Measurements from ENCODE around the gene PCDH9.
"Not testable (repeated sequence)": the region's sequence is repeated elsewhere in the genome, so short reads cannot be mapped to it uniquely, and the experiment has no call there.

The PCDH9 gene

DNA sequence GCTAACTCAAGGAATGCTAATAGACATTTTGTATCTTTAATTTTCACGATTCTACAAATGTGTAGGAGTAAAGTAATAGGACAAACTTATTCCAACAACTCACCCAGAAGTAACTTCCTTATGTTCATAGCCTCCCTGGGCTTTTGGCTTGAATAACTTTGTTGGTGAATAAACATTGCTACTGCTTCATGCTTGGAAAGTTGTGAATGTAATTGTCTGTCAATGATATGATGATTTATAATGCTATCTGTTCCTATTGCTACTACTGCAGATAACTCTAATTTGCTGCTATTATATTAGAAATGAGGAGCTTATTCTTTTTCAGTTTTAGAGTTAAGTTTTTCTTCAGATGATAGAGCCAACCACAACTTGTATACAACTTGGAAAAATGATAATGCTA lies 307.7 kb downstream of the PCDH9 start:
- FAIRE-seq (no peak), DNase-seq (ENCODE audit: low spot score) (no peak)

DNA sequence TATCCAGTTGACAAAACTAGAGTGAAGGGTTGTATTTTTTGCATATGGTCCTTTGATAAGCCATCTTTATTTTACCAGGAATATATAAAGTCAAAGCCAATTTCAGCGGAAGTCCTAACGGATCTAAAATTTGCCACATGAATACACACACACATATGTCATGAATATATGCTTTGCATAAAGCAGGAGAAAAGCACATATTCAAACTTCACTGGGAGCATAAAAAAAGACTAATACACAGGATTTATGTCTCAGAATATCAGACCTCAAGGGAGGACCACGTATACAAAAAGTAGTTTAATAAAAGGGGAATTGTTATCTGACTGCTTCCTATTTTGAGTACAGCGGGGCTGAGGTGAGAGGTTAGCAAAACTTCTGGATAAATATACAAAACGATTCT lies 308.7 kb downstream of the PCDH9 start:
- no peak for FAIRE-seq

DNA sequence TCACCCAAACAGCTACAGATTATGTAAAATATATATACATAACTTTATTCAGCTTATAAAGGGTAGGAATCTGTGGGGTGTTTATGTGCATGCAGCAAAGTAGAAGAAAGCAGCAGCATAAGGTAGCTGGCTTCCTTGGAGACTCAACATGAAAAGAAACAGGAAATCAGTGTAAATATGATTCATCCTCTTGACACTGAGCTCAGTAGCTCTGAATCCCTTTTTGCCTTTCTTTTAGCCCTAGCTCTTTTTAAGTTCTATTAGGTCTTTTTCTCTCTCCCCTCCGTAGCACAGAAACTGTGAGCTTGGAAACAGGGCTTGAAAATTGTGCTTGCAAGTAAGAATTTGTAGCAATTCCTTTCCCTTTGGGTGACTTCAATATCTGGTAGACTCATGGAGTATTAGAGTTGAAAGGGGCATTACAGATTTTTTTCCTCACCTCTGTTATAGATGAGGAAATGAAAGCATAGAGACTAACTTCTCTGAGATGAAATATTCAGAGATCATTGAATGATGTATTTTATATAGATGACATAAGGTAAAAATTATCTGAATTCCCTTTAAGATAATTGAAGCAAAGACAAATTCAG lies 314.4 kb downstream of the PCDH9 start:
- no peak for FAIRE-seq
- DNase-seq (ENCODE audit: low spot score) = peak; percentile 13

More for the DNA sequence above, 308.7 kb downstream of the PCDH9 start:
- DNase-seq (ENCODE audit: low spot score) = no peak

DNA sequence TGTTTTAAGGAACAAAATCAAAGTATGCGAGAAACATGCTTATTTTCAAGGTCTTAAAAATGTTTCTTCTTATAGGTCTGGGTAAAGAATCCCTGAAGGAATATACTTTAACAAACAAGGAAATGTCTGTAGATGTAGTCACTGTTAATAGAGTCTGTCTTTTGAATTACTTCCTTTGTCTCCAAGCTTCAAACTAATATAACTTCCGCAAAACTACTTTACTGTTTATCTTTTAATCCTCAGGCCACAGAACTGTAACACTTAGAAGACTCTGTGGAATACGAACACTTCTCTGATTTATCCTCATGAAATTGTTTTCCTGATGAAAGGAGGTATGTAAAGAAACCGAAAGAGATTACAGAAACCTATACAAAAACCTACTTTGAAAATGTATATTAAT lies 316.0 kb downstream of the PCDH9 start:
- DNase-seq (ENCODE audit: low spot score) (no peak), FAIRE-seq (no peak)

DNA sequence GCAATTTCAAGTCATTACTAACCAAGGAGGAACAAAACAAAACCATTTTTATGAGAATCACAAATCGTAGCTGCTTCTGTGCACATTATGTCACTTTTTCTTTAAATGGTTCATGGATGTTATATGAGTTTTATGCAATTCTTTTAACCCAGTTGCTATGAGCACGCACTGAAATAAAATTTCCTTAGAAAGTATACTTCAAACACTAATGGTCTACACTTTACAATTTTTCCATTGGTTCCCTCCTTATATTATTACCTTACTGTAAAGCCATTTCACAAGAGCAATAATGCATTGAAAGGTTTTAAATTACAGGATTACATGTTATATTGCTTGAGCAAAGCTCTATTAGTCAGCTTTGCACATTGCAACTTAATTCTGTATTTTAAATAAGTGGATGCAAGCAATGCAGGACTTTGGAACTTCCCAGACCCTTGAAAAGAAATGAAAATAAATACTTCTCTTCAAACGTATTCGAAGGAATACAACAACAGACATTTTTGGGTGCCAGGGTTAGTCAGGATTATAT lies 318.7 kb downstream of the PCDH9 start:
- FAIRE-seq (no peak), DNase-seq (ENCODE audit: low spot score) (no peak)

DNA sequence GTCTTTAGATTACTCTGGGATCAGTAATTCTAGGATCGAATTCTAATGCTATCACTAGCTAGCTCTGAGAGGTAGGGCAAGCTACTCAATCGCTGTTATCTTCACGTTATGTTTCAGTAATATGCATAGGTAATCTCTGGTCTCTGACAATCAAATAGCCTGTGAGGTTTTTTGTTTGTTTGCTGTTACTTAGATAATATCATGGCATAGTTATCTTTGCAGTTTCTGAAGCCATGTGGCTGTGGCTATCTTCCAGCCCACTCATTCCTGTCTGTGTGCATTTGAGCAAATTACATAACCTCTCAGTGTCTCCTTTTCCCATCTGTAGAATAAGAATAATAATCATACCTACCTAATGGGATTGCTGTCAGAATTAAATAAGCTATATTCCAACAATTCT lies 330.2 kb downstream of the PCDH9 start:
- FAIRE-seq = no peak
- DNase-seq (ENCODE audit: low spot score) = no peak

DNA sequence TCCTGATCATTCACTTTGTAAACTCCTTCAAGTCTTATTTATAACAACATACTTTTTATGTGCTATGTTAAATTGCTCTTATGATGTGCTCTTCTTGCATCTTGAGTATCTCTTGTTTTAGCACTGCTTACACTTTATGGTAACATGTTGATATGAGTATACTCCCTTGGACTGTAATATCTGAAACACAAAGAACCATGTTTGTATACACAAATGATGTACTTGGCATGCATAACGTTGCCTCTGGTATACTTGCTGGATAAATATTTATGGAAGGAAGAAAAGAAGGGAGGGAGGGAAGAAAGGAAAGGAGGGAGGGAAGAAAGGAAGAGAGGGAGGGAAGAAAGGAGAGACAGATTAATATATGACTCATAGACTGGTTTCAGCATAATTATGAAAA lies 333.2 kb downstream of the PCDH9 start:
- FAIRE-seq (no peak), DNase-seq (ENCODE audit: low spot score) (no peak)

DNA sequence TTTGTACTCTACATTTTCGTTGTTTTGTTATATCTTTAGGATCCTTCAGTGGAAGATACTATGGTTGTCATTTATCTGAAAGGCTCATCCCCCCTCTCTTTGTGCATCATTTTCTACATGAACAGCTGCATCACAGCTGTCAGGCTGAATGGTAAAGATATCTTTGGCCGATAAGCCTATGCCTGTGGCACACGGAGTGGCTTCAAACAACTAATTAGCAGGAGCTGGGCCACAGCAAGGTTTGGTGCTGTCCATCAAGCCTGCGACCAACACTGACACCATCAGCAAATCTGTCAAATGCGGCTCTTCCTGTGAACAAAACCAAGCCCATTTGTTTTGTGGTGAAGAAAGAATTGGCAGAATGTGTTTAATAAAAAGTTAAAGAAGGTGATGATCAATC lies 334.4 kb downstream of the PCDH9 start:
- no peak for FAIRE-seq
- no peak for DNase-seq (ENCODE audit: low spot score)

DNA sequence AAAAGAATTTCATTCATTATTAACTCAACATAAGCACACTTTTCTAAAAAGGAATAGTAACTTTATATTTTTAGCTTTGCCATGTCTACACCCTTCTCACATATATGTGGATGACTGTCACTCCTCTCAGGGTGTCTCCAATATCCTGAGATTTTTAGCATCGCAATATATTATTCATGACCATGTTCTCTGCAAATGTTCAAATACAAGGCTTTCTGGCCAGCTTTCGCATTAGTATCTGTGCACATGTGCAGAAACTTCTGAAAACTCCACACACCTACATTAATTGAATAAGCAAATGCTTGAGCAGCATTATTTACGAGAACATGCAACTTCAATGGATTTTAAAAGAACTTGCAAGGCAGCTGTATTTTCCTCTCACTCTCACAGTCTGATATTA lies 334.8 kb downstream of the PCDH9 start:
- DNase-seq (ENCODE audit: low spot score) (no peak), FAIRE-seq (no peak)

DNA sequence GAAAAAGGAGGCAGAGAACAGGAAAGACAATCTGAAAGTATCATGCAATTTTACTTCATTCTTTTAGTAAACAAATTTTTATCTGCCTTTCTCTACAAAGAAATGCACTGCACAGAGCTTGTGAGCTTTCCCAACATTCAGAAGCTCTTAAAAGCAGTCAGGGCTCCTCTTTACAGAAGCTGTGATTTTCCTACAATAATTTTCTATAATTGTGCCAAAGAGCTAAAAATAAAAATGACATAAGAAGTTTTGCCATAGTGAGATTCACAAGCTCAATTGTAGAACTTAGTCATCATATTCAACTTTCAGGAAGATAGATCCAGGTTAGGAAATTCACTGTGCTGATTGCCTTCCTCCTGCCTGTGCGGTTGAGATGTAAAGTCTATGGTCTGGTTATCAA lies 341.4 kb downstream of the PCDH9 start:
- DNase-seq (ENCODE audit: low spot score) (no peak), FAIRE-seq (no peak)

DNA sequence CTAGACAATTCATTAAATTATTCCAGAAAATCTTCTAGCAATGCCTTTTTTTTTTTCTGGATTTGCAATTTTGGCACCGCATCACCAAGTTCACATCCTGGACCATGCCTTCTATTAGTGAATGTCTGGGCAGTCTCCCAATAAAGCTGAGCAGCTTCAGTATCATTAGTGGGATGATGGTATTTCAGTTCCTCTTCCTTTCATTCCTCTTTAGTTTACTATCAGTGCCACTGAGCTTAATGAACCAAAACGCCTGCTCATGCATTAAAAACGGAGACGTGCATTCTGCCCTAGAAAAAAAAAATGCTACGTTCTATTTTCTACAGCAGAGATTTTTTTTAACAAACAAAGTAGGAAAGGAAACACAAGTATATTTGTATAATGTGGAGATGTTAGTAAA lies 343.0 kb downstream of the PCDH9 start:
- peak; percentile 84 for FAIRE-seq
- DNase-seq (ENCODE audit: low spot score) = peak; percentile 21

DNA sequence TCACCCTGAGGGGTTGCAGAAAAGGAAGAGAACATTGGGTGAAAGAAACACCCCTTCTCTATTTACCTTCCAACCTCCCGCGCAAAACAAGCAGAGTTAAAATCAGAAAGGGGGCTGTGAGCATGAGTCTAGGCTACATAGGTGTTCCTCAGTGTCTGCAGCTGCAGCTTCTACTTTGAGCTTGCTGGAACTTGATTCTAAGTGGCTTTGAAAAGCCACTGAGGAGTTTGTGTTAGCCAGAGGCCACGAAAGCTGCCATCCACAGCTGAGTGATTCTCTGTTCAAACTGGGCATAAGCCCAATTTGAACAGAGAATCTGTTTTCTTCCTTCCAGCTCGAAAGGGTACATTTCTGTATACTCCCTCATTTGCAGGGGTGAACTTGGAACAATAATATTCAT lies 343.9 kb downstream of the PCDH9 start:
- DNase-seq (ENCODE audit: low spot score) = no peak
- no peak for FAIRE-seq

DNA sequence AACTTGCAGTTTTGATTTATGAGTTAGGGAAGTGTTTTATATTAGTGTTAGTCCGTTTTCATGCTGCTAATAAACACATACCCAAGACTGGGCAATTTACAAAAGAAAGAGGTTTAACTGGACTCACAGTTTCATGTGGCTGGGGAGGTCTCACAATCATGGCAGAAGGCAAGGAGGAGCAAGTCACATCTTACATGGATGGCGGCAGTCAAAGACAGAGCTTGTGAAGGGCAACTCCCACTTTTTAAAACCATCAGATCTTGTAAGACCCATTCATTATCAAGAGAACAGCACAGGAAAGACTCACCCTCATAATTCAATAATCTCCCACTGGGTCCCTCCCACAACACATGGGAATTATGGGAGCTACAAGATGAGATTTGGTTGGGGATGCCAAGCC lies 349.0 kb downstream of the PCDH9 start:
- not testable (repeated sequence) for FAIRE-seq

DNA sequence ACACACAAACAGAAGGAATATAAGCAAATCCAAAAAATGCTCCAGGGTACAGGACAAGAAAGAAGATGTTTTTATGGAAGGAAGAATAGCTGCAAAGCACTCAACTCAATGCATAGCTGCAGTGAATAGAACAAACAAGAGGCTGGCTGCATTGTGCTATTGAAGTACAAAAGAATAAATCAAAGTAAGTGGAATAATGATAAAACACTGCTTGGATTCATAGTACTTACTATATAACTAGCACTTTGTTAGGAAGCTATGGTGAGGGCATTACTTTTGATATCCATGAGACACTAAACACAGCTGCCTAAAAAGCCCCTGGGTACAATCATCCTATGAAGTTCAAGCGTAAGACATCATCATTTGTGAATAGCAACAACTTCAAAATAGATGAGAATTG lies 350.1 kb downstream of the PCDH9 start:
- DNase-seq (ENCODE audit: low spot score) (no peak), FAIRE-seq (no peak)

More for the DNA sequence above, 349.0 kb downstream of the PCDH9 start:
- DNase-seq (ENCODE audit: low spot score) = not testable (repeated sequence)

DNA sequence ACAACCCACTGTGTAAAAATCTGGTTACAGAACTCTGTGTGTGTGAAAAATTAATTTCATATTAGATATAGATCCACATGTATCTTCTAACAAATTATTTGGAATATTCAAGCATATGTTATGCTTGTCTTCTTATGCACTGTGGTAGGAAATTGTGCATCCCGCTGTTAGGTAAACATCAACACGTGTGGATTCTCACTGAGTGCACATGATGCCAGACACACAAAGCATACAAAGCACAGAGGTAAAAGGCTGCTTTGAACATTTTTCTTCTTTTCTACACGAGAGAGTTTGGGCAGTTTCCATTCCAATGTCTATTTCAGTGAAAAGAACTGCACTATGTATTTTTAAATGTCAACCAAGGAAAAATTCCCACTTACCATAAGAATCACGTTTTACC lies 354.9 kb downstream of the PCDH9 start:
- no peak for DNase-seq (ENCODE audit: low spot score)
- FAIRE-seq = no peak

DNA sequence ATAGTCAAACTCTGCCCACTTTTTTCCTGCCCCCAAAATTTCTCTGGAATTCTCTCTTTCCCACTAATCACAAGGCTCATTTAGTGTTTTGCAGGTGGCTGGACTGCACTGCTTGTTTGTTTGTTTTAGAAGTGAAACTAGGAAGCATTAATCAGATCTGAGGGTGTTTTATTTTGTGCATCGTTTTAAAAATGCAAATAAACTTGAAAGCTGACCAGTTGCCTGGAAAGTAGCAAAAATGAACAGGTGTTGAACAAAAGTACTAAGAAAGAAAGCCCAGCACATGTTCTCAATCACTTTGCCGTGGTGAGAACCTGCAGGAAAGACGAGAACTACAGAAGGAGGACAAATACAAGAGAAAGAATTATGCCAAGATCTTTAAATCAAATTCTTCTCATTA lies 365.5 kb downstream of the PCDH9 start:
- no peak for DNase-seq (ENCODE audit: low spot score)
- no peak for FAIRE-seq

DNA sequence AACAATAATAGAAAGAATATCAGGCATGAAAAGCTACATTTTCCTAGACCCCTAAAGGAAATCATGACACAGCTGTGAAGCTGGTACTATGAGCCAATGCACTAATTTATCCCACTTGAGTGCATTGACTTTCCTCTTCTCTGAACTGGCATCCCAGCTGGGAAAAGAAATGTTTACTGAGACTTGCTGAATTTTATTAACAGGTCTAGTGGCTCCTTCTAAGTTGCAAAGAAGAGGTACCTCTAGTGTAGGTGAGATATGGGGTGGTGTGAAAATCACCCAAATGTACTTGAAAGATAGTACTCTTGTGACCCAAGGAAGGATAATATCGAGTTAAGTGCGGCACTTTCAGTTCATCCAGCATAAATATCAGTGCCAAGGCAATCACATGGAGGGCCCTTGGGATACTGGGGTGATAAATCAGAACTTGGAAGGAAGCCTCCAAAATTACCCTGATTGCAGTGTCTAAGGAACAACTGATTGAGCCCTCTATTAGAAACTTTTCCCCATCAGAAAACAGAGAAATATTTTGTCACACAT lies 369.2 kb downstream of the PCDH9 start:
- no peak for FAIRE-seq
- DNase-seq (ENCODE audit: low spot score) = no peak

DNA sequence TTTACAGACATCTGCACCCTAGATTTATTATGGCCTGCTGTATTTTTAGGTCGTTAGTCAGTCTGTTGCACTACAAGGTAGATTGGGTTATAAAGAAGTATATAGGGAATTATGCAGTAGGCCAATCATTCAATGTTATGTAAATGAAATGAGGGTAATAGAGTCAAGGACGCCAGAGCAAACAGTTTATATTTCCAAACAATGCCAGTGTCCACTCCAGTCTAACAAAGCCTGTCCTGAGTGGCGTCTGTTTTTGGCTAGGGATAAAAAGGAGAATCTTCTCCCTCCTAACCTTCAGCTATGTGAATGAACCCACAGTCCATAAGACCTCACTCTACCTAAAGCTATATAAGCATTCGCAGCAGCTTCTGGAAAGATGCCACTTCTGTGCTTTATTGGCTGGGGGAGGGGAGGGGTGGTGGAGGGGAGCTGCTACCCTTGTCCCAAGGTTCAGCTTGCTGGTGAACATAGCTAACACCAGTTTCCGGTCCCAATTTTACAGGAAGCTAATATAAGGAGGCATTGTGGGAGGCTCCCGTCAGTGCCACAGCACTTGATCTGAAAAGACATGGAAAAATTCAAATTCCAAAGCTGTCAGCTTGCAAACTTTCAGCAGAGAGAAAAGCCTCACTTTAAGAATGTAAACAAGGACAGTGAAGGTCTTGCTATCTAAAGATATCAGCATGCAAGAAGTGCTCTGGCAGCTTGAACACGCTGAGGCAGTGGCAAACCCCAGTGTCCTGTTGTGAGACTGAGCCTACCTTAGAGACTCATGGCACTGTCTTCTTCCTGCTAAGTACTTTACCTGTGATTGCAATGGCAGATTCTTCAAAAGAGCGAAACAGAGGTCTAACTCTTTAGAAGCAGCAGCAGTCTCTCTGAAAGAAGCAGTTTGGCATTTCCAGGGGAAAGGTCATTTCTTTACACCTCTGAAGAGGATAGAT lies 369.9 kb downstream of the PCDH9 start:
- DNase-seq (ENCODE audit: low spot score) (no peak), FAIRE-seq (no peak)

DNA sequence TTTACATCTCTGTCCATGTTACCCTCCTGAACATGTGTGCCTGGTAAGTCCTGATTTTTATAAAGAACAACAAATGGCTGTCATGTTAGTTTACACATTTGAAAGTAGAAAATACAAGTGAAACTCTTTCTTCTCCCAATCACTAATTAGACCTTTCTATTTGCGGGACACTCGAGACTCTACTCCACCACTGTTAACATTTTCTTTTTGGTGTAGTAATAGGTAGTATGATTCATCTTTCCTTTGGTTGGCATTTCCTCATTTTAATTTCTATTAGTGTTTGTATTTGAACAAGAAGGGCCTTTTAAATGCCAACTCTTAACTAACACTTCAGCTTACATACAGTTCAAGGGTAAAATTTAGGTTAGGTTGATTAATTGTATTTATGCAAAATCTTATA lies 371.1 kb downstream of the PCDH9 start:
- DNase-seq (ENCODE audit: low spot score) (no peak), FAIRE-seq (no peak)

DNA sequence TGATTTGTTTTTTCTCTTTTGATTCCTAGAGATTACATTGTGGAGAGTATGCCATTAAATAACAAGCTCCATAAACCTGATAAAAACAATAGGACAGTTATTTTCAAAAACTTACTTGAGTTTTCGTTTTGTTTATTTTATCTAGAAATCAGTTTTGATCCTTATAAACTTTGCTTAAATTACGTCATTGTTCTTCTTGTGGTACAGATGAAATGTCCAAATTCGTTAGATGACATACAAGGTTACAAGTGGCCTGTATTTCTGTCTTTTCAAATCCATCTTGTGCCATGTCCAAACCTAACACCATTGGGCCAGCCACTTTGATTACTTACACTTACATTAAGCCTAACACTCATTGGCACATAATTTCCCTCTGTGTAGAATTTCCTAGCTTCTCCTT lies 372.0 kb downstream of the PCDH9 start:
- DNase-seq (ENCODE audit: low spot score) = no peak
- FAIRE-seq = no peak

DNA sequence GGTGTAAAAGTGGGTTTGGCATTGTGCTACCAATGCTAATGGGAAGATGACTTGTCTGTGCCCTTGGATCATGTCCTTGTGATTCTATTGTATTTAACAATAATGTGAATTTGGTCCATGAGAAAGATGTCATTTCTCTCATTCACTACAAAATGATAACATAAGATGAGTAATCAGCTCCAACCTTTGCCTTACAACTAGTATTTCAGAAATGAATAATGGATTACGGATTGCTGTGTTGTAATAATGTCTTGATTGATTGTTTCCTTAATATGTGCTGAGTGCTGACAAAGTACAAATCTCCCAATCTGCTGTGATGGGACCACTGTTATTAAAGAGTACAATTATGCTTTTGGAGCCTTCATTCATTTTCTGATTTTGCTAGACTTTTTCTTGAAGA lies 375.0 kb downstream of the PCDH9 start:
- FAIRE-seq (no peak), DNase-seq (ENCODE audit: low spot score) (no peak)

DNA sequence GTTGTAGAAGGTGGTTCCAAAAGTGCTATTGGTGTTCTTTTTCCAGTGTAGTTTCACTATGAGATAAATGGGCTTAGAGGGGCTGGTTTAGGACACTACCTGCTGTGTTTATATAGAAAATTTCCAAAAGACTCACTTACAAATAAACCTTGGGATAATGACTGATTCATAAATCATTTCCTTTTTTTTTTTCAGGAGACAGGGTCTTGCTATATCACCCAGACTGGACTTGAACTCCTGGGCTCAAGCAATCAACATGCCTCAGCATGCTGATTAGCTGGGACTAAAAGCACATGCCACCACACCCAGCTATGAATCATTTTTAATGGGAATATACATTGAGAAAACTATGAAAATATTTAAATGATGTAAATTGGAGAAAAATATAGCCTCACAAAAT lies 376.6 kb downstream of the PCDH9 start:
- FAIRE-seq = no peak
- no peak for DNase-seq (ENCODE audit: low spot score)

Data from RCC 7860 (cell line).